AG04449 (cell line): ENCODE data around the gene DNAAF5.
"Not testable (repeated sequence)": the region's sequence is repeated elsewhere in the genome, so short reads cannot be mapped to it uniquely, and the experiment has no call there.

Experiments used
- CTCF ChIA-PET: fragments of 350-600 bp; formaldehyde crosslinking; extraction: SDS; loops from one replicate; lab custom pipeline; 2021; ENCODE audit warnings: antibody characterized with exemption; lab: Yijun Ruan, JAX
- POLR2A ChIA-PET: fragments of 400-600, 350-600 bp; formaldehyde crosslinking; extraction: SDS; loops from one replicate; lab custom pipeline; 2020; ENCODE audit warnings: antibody characterized with exemption, inconsistent platforms; lab: Yijun Ruan, JAX
- DNase-seq: peaks from one replicate; pipeline ENCODE4 v3.0.0-alpha.2; 2010; ENCODE audit warnings: low read depth, low spot score
- H3K4me3 ChIP-seq: 2 replicates; pipeline ENCODE4 v1.5.1; 2011; ENCODE audit warnings: low read depth, mild to moderate bottlenecking, control low read depth, low read length
- TF ChIP-seq, protein P1 (sequence below): IDR thresholded peaks from one replicate; pipeline ENCODE4 v1.5.1; 2011; ENCODE audit warnings: mild to moderate bottlenecking, moderate library complexity, low read length, control low read depth, inconsistent platforms; ENCODE audit not compliant: insufficient read depth; ENCODE audit errors: missing control alignments

The DNAAF5 gene

DNA sequence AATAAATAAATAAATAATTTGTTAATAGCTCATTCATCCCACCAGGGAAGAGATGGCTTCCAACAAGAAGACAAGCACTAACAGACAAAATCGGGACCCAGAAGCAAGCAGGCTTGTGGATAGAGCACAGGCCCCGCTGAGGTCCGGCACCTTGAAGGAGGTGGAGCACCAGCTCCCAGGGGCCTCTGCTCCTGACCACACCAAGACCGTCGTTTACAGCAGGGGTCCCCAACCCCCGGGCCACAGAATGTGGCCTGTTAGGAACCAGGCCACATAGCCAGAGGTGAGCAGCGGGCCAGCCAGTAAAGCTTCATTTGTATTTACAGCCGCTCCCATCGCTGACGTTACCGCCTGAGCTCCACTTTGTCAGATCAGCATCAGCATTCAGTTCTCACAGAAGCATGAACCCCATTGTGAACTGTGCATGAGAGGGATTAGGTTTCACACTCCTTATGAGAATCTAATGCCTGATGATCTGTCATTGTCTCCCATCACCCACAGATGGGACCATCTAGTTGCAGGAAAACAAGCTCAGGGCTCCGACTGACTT is 72.5 kb downstream of the DNAAF5 start:
- ChIA-PET POLR2A (no interaction called here), CTCF (interaction anchor here (0.7 to 1.7 kb wide), 8 partner anchors 8 to 74 kb away, joined by 3 to 10 read pairs (median 4); no protein-coding TSS in a partner anchor)
- no peak for DNase-seq
- no peak overlapping the region for H3K4me3 ChIP-seq
- TF ChIP-seq, protein P1, sequence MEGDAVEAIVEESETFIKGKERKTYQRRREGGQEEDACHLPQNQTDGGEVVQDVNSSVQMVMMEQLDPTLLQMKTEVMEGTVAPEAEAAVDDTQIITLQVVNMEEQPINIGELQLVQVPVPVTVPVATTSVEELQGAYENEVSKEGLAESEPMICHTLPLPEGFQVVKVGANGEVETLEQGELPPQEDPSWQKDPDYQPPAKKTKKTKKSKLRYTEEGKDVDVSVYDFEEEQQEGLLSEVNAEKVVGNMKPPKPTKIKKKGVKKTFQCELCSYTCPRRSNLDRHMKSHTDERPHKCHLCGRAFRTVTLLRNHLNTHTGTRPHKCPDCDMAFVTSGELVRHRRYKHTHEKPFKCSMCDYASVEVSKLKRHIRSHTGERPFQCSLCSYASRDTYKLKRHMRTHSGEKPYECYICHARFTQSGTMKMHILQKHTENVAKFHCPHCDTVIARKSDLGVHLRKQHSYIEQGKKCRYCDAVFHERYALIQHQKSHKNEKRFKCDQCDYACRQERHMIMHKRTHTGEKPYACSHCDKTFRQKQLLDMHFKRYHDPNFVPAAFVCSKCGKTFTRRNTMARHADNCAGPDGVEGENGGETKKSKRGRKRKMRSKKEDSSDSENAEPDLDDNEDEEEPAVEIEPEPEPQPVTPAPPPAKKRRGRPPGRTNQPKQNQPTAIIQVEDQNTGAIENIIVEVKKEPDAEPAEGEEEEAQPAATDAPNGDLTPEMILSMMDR = no peak

DNA sequence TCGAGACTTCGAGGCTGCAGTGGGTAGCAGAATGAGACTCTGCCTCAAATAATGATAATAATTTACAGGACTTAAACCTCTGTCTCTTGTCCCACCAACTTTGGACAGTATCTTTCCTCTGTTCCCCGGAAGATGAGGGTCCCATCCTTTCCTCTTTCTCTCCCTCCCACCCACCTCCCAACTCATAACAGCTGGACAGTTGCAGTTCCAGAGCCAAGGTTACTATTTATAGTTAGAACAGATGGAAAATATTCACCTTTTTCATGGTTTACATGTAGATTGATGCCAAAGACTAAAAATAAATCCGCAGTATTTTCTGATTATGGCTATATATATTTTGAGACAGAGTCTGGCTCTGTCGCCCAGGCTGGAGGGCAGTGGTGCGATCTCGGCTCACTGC is 74.2 kb downstream of the DNAAF5 start:
- no peak overlapping the region for H3K4me3 ChIP-seq
- DNase-seq = no peak
- TF ChIP-seq, protein P1 = no peak
- ChIA-PET POLR2A (no interaction called here), CTCF (interaction anchor here (0.7 to 1.9 kb wide), 3 partner anchors 13 to 72 kb away, joined by 3 to 7 read pairs (median 4); no protein-coding TSS in a partner anchor)

DNA sequence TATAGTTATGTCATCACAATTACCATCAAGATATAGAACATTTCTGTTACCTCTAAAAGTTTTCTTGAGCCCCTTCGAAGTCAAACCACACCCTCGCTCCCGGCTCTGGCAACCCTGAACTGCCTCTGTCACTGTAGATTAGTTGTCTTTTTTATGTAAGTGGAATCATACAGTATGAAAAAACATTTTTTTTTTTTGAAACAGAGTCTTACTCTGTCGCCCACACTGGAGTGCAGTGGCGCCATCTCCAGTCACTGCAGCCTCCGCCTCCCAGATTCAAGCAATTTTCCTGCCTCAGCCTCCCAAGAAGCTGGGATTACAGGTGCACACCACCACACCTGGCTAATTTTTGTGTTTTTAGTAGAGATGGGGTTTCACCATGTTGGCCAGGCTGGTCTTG is 74.9 kb downstream of the DNAAF5 start:
- CTCF ChIA-PET = interaction anchor here (1.9 kb wide), 1 partner anchor 15 kb away, joined by 7 read pairs; no protein-coding TSS in a partner anchor
- H3K4me3 ChIP-seq, DNase-seq, POLR2A ChIA-PET: not testable (repeated sequence)

DNA sequence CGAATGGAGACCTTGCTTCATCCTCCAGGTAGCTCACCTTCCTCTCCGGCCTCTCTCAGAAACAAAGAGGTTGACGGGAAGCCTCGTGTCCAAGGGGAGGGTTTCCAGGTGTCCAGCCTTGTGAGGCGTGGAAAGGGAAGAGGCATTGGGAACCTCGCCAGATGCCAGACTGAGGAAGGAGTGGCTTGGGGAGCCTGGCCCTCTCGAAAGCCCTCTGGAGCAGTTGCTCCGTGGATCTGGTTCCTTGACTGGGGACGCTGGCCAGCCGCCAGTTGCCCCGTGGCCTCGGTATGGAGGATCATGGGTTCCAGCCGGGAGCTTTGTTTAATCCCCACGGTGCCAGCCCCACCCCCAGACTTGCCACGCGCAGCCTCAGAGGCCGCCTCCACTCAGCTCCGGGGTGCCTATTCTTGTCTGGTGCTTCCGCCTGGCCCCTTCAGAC is 75.5 kb downstream of the DNAAF5 start:
- no peak for DNase-seq
- CTCF ChIA-PET = interaction anchor here (1.9 kb wide), 1 partner anchor 15 kb away, joined by 7 read pairs; no protein-coding TSS in a partner anchor
- no peak overlapping the region for H3K4me3 ChIP-seq

DNA sequence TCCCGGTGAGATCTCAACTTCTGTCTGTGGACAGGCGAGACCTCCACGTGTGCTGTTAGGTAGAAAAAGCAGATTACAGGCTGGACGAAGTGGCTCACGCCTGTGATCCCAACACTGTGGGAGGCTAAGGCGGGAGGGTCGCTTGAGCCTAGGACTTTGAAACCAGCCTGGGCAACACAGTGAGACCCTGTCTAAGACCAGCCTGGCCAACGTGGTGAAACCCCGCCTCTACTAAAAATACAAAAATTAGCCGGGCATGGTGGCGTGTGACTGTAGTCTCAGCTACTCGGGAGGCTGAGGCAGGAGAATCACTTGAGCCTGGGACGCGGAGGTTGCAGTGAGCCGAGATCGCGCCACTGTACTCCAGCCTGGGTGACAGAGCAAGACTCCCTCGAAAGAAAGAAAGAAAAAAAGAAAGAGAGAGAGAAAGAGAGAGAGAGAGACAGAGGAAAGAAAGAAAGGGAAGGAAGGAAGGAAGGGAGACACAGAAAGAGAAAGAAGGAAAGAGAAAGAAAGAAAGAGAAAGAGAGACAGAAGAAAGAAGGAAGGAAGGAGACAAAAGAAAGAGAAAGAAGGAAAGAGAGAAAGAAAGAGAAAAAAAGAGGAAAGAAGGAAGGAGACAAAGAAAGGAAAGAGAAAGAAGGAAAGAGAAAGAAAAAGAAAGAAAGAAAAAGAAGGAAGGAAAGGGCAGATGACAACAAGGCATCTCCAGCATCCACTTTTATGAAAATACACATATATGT is 76.2 kb downstream of the DNAAF5 start:
- TF ChIP-seq, protein P1 = no peak
- ChIA-PET CTCF (interaction anchor here (1.9 kb wide), 1 partner anchor 16 kb away, joined by 7 read pairs; no protein-coding TSS in a partner anchor), POLR2A (no interaction called here)
- H3K4me3 ChIP-seq = no peak overlapping the region
- no peak for DNase-seq

More for the DNA sequence above, 75.5 kb downstream of the DNAAF5 start:
- POLR2A ChIA-PET = no interaction called here
- TF ChIP-seq, protein P1 = no peak

DNA sequence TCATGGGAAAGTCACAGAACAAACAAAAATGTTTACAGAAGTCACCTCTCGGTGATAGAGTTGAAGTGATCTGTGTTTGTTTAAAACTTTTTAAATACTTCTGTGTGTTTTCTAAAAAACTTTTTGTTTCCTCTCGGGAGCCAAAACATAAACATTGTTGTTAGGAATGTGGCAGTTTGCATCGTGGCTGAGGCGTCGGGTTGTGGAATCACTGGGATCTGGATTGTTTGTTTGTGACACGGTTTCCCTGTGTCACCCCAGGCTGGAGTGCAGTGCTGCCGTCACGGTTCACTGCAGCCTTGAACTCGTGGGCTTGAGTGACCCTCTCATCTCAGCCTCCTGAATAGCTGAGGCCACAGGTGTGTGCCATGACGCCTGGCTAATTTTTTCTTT is 76.7 kb downstream of the DNAAF5 start:
- TF ChIP-seq, protein P1 = no peak
- no peak overlapping the region for H3K4me3 ChIP-seq
- ChIA-PET CTCF (no interaction called here), POLR2A (no interaction called here)
- DNase-seq = no peak

DNA sequence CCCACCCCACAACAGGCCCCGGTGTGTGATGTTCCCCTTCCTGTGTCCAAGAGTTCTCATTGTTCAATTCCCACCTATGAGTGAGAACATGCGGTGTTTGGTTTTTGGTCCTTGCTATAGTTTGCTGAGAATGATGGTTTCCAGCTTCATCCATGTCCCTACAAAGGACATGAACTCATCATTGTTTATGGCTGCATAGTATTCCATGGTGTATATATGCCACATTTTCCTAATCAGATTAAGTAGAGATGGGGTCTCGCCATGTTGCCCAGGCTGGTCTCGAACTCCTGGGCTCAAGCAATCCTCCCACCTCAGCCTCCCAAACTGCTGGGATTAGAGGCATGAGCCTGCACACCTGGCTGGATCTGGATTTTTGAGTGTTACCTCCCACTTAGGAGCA is 77.3 kb downstream of the DNAAF5 start:
- POLR2A ChIA-PET, CTCF ChIA-PET, H3K4me3 ChIP-seq, DNase-seq: not testable (repeated sequence)
